Vagina (tissue), 2 donors: ENCODE data around the gene C6orf15. TPM values are rescaled to one million over a fixed set of nuclear protein-coding genes. Genes with fewer than 3 reads are reported as not detected.

Source experiments
- DNase-seq, 2 donors: peaks; one replicate each; pipeline ENCODE4 v3.0.0-alpha.2; 2017; ENCODE audit errors: extremely low spot score in 2 of 2
- H3K27ac ChIP-seq: fragments of 200-600 bp; sonication (generic); one replicate; pipeline ENCODE4 v1.5.1; 2019
- H3K27me3 ChIP-seq: fragments of 200-600 bp; sonication (generic); one replicate; pipeline ENCODE4 v1.5.1; 2019
- H3K36me3 ChIP-seq, 2 donors: fragments of 200-600 bp; sonication (generic); one replicate each; pipeline ENCODE4 v1.5.1; 2017 to 2019
- H3K4me1 ChIP-seq: fragments of 200-600 bp; sonication (generic); one replicate; pipeline ENCODE4 v1.5.1; 2019
- H3K4me3 ChIP-seq, 2 donors: fragments of 200-600 bp; sonication (generic); 1 replicate in 1 of 2; 2 replicates in 1 of 2; pipeline ENCODE4 v1.5.1; 2016 to 2019
- H3K9me3 ChIP-seq: fragments of 200-600 bp; sonication (generic); one replicate; pipeline ENCODE4 v1.5.1; 2019
- POLR2A ChIP-seq, 2 donors: fragments of 450-650 bp; IDR thresholded peaks; one replicate each; pipeline ENCODE4 v1.6.1; 2017; ENCODE audit warnings: antibody characterized with exemption in 2 of 2, mild to moderate bottlenecking in 2 of 2, moderate library complexity in 2 of 2
- POLR2AphosphoS5 ChIP-seq, 2 donors: sonication (generic); formaldehyde crosslinking; IDR thresholded peaks; one replicate each; pipeline ENCODE4 v1.9.0; 2017; ENCODE audit warnings: antibody characterized with exemption in 2 of 2, mild to moderate bottlenecking in 2 of 2, low read depth in 1 of 2; ENCODE audit not compliant: insufficient read depth in 1 of 2
- intact Hi-C: fragments of 100-400 bp; cut with DNase I; formaldehyde crosslinking; loops from one replicate; pipeline ENCODE4 v1.15.1; 2023
- total RNA-seq: library from RNA; depleted of rRNA; stranded (reverse); fragments of >200 nt; gene quantifications from one replicate; pipeline ENCODE4 v1.2.3, GENCODE V29; 2016
- TF ChIP-seq, protein P1 (sequence below), 3 experiments: fragments of 450-650 bp in 2 of 3; fragments of 200-600 bp in 1 of 3; sonication (generic) in 1 of 3; IDR thresholded peaks; one replicate each; pipeline ENCODE4 v1.5.1; 2017 to 2019; ENCODE audit warnings: antibody characterized with exemption in 3 of 3, mild to moderate bottlenecking in 2 of 3, moderate library complexity in 2 of 3

Gene C6orf15
- total RNA-seq, 1 donor from 2014 or later = not detected

DNA sequence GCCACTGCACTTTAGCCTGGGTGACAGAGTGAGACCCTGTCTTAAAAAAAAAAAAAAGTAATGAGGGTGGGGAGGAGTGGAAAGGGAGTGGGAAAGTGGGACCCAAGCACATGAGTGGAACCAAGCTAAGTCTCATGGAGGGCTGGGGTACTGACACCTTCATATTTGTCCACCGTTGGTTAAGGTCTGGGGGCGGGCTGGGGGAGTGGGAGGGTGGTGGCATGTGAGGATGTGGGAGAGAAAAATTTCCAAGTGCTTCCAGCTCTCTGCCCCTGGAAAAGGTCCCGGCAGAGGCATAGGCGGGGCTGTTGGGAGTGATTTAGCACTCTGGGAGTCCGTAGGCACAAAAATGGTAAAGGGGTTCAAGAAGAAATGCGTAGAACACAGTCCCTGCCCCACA is 20.4 kb upstream of the C6orf15 start:
- Histone ChIP-seq H3K4me3 (no peak overlapping the region), H3K9me3 (no peaks in the 10 kb centered on the region), H3K27ac (no peak overlapping the region), H3K36me3 (no peaks in the 10 kb centered on the region), H3K27me3 (no peaks in the 10 kb centered on the region), H3K4me1 (peaks cover 8% of the 10 kb centered on the region)
- no peak for DNase-seq
- TF ChIP-seq POLR2A (IDR thresholded peaks at IDR 0.05) (no peak), POLR2AphosphoS5 (IDR thresholded peaks at IDR 0.05; ENCODE audit: insufficient read depth in 1 of 2, low read depth in 1 of 2) (no peak)
- TF ChIP-seq, protein P1, sequence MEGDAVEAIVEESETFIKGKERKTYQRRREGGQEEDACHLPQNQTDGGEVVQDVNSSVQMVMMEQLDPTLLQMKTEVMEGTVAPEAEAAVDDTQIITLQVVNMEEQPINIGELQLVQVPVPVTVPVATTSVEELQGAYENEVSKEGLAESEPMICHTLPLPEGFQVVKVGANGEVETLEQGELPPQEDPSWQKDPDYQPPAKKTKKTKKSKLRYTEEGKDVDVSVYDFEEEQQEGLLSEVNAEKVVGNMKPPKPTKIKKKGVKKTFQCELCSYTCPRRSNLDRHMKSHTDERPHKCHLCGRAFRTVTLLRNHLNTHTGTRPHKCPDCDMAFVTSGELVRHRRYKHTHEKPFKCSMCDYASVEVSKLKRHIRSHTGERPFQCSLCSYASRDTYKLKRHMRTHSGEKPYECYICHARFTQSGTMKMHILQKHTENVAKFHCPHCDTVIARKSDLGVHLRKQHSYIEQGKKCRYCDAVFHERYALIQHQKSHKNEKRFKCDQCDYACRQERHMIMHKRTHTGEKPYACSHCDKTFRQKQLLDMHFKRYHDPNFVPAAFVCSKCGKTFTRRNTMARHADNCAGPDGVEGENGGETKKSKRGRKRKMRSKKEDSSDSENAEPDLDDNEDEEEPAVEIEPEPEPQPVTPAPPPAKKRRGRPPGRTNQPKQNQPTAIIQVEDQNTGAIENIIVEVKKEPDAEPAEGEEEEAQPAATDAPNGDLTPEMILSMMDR (IDR thresholded peaks at IDR 0.05) = no peak
- intact Hi-C loops = no loop called here

DNA sequence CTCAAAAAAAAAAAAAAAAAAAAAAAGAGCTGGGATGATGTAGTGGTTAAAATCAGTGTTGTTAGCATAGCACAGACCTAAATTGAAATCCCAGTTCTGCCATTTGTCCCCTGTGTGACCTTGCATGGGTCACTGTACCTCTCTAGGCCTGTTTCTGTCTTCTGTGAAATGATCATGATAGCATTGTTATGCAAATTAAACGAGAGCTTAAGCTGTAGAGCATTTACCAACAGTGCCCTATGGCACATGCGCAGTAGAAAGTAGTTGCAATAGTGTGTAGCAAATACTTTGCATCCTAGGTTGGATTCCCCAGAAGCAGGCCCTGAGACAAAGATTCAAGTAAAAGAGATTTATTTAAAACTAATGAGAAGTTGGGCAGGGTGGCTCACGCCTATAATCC is 19.2 kb upstream of the C6orf15 start:
- Histone ChIP-seq H3K9me3 (no peaks in the 10 kb centered on the region), H3K36me3 (no peaks in the 10 kb centered on the region), H3K4me3 (no peak overlapping the region), H3K4me1 (peaks cover 8% of the 10 kb centered on the region), H3K27me3 (no peaks in the 10 kb centered on the region), H3K27ac (no peak overlapping the region)
- intact Hi-C loops = no loop called here
- no peak for TF ChIP-seq POLR2A (IDR thresholded peaks at IDR 0.05)
- TF ChIP-seq, protein P1 (IDR thresholded peaks at IDR 0.05) = no peak
- no peak for TF ChIP-seq POLR2AphosphoS5 (IDR thresholded peaks at IDR 0.05; ENCODE audit: insufficient read depth in 1 of 2, low read depth in 1 of 2)
- no peak for DNase-seq

DNA sequence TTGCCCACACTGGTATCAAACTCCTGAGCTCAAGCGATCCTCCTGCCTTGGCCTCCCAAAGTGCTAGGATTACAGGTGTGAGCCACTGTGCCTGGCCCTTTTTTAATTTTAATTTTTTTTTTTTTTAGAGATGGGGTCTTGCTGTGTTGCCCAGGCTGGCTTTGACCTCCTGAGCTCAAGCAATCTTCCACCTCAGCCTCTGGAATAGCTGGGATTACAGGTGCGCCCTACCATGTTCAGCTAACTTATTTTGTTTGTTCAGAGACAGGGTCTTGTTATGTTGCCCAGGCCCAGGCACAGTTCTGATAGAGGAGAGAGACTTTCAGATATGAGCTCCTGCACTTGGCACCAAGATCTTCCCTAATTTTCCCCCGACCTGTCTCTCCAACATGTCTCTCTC is 18.4 kb upstream of the C6orf15 start:
- intact Hi-C loops = no loop called here
- H3K9me3 ChIP-seq = no peaks in the 10 kb centered on the region
- H3K27me3 ChIP-seq = no peaks in the 10 kb centered on the region
- TF ChIP-seq POLR2A (IDR thresholded peaks at IDR 0.05) (no peak), POLR2AphosphoS5 (IDR thresholded peaks at IDR 0.05; ENCODE audit: insufficient read depth in 1 of 2, low read depth in 1 of 2) (no peak)
- TF ChIP-seq, protein P1 (IDR thresholded peaks at IDR 0.05) = no peak
- H3K36me3 ChIP-seq = no peaks in the 10 kb centered on the region
- H3K27ac ChIP-seq = no peak overlapping the region
- no peak overlapping the region for H3K4me3 ChIP-seq
- peaks cover 16% of the 10 kb centered on the region for H3K4me1 ChIP-seq
- no peak for DNase-seq

DNA sequence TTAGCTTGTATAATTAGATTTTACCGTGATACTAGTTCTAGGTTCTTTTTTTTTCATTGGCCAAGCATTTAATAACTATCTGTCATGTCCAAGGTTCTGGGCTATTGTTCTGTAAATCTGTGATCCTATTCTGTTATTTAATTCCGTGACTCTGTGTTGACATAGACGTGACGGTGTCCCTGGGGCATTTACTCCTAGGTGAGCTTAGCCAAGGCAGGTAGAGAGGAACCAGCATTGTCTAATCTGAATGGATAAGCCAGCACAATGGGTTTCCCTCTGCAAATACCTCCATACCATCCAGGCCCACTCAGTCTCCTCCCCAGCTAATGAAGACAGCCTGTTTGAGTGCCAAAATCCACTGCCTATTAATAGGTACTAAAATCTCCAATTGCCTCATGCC is 16.8 kb upstream of the C6orf15 start:
- TF ChIP-seq POLR2AphosphoS5 (IDR thresholded peaks at IDR 0.05; ENCODE audit: insufficient read depth in 1 of 2, low read depth in 1 of 2) = no peak
- no peak for TF ChIP-seq POLR2A (IDR thresholded peaks at IDR 0.05)
- TF ChIP-seq, protein P1 (IDR thresholded peaks at IDR 0.05) = no peak
- no peak for DNase-seq
- Histone ChIP-seq H3K4me1 (peaks cover 27% of the 10 kb centered on the region), H3K4me3 (no peak overlapping the region), H3K27me3 (no peaks in the 10 kb centered on the region), H3K27ac (no peak overlapping the region), H3K9me3 (no peaks in the 10 kb centered on the region), H3K36me3 (no peaks in the 10 kb centered on the region)
- intact Hi-C loops = no loop called here

DNA sequence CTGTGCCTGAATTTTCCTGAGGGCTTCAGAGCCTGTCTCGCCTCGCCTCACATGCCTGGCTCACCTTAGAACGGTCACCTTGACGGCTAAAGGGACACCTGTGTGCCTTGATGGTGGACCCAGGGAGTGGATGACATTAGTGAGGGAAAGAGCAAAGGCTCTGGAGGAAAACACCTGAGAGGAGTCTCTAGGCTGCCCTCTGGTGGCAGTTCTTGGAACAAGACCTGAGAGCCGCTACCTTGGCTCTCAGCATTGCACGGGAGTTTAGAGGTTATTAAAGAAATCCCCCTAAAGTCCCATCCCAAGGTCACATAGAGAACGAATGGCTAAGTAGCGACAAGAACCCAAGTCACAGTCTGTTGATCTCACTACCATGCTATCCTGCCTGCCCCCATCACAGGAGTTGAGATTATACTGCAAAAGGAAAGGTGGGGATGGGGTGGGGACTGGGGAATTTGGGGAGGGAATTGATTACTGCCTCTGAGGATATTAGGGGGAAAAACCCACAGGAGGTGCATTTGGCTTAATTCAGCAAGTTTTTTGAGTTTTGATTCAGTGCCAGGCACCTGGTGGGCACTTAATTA is 15.8 kb upstream of the C6orf15 start:
- Histone ChIP-seq H3K27me3 (no peaks in the 10 kb centered on the region), H3K27ac (no peak overlapping the region), H3K4me3 (no peak overlapping the region), H3K4me1 (peaks cover 33% of the 10 kb centered on the region), H3K9me3 (no peaks in the 10 kb centered on the region), H3K36me3 (no peaks in the 10 kb centered on the region)
- intact Hi-C loops = no loop called here
- TF ChIP-seq POLR2AphosphoS5 (IDR thresholded peaks at IDR 0.05; ENCODE audit: insufficient read depth in 1 of 2, low read depth in 1 of 2) (peak in 1 of 2 donors; percentile 36), POLR2A (IDR thresholded peaks at IDR 0.05) (no peak)
- TF ChIP-seq, protein P1 (IDR thresholded peaks at IDR 0.05) = peak; percentile 42 to 64 (median 61)
- DNase-seq = no peak
